ENCODE results near the gene KIF1B.

DNA sequence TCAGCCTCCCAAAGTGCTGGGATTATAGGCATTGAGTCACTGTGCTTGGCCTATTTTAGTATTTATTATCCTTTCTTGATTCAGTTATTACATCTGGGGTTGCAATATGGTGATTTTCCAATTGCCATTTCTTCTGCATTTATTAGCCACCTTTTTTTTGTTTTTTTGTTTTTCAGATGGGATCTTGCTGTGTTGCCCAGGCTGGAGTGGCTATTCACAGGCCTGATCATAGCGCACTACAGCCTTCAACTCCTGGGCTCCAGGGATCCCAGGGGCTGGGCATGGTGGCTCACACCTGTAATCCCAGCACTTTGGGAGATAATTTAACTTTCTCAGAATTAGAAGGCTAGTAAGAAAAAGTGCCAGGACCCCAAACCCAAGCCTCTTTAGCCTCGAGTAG lies 106.4 kb downstream of the KIF1B start:
- no peak for TF ChIP-seq EZH2 (IDR thresholded peaks at IDR 0.05; ENCODE audit: low read depth, unreplicated experiment)
- TF ChIP-seq, protein P1, sequence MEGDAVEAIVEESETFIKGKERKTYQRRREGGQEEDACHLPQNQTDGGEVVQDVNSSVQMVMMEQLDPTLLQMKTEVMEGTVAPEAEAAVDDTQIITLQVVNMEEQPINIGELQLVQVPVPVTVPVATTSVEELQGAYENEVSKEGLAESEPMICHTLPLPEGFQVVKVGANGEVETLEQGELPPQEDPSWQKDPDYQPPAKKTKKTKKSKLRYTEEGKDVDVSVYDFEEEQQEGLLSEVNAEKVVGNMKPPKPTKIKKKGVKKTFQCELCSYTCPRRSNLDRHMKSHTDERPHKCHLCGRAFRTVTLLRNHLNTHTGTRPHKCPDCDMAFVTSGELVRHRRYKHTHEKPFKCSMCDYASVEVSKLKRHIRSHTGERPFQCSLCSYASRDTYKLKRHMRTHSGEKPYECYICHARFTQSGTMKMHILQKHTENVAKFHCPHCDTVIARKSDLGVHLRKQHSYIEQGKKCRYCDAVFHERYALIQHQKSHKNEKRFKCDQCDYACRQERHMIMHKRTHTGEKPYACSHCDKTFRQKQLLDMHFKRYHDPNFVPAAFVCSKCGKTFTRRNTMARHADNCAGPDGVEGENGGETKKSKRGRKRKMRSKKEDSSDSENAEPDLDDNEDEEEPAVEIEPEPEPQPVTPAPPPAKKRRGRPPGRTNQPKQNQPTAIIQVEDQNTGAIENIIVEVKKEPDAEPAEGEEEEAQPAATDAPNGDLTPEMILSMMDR (conservative IDR thresholded peaks at IDR 0.05; ENCODE audit: low read depth in 2 of 2): no peak
- TF ChIP-seq POLR2AphosphoS5 (IDR thresholded peaks at IDR 0.05; ENCODE audit: low read depth): no peak
- TF ChIP-seq EZH2phosphoT487 (IDR thresholded peaks at IDR 0.05; ENCODE audit: unreplicated experiment): no peak
- no peak for TF ChIP-seq JUNB (IDR thresholded peaks at IDR 0.05; ENCODE audit: unreplicated experiment)
- TF ChIP-seq, protein P2, sequence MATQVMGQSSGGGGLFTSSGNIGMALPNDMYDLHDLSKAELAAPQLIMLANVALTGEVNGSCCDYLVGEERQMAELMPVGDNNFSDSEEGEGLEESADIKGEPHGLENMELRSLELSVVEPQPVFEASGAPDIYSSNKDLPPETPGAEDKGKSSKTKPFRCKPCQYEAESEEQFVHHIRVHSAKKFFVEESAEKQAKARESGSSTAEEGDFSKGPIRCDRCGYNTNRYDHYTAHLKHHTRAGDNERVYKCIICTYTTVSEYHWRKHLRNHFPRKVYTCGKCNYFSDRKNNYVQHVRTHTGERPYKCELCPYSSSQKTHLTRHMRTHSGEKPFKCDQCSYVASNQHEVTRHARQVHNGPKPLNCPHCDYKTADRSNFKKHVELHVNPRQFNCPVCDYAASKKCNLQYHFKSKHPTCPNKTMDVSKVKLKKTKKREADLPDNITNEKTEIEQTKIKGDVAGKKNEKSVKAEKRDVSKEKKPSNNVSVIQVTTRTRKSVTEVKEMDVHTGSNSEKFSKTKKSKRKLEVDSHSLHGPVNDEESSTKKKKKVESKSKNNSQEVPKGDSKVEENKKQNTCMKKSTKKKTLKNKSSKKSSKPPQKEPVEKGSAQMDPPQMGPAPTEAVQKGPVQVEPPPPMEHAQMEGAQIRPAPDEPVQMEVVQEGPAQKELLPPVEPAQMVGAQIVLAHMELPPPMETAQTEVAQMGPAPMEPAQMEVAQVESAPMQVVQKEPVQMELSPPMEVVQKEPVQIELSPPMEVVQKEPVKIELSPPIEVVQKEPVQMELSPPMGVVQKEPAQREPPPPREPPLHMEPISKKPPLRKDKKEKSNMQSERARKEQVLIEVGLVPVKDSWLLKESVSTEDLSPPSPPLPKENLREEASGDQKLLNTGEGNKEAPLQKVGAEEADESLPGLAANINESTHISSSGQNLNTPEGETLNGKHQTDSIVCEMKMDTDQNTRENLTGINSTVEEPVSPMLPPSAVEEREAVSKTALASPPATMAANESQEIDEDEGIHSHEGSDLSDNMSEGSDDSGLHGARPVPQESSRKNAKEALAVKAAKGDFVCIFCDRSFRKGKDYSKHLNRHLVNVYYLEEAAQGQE (IDR thresholded peaks at IDR 0.05; ENCODE audit: unreplicated experiment): no peak
- TF ChIP-seq CREB1 (CRISPR knock-in tag; IDR thresholded peaks at IDR 0.05; ENCODE audit: low read depth): no peak
- TF ChIP-seq ZNF331 (CRISPR knock-in tag; IDR thresholded peaks at IDR 0.05; ENCODE audit: low read depth): no peak
- TF ChIP-seq STAT1 (IDR thresholded peaks at IDR 0.05; ENCODE audit: unreplicated experiment): no peak
